HepG2 (cell line): ENCODE measurements around the gene AP3M1. TPM values are rescaled to one million over a fixed set of nuclear protein-coding genes. Genes with fewer than 3 reads are reported as not detected.

Source experiments
- AHR ChIP-seq: IDR thresholded peaks from 2 replicates; pipeline ENCODE4 v1.6.1; 2018; ENCODE audit warnings: missing genetic modification reagents, missing compliant biosample characterization
- AKNA ChIP-seq: sonication (generic); formaldehyde crosslinking; IDR thresholded peaks from 2 replicates; pipeline ENCODE4 v1.4.0; 2020; ENCODE audit warnings: missing genetic modification reagents, borderline replicate concordance
- ARNT2 ChIP-seq: sonication (generic); formaldehyde crosslinking; IDR thresholded peaks from 2 replicates; pipeline ENCODE4 v1.8.0; 2022; ENCODE audit warnings: mild to moderate bottlenecking, low read depth, missing genetic modification reagents, moderate library complexity
- CEBPB ChIP-seq: IDR thresholded peaks from 2 replicates; pipeline ENCODE4 v1.6.1; 2011; ENCODE audit warnings: low read depth, low read length, improper control_type of control experiment, borderline replicate concordance
- ELF3 ChIP-seq: IDR thresholded peaks from 2 replicates; pipeline ENCODE4 v1.6.1; 2016; ENCODE audit warnings: missing genetic modification reagents, missing compliant biosample characterization
- HCFC1 ChIP-seq: fragments of 150-350 bp; IDR thresholded peaks from 2 replicates; pipeline ENCODE4 v1.6.1; 2014; ENCODE audit warnings: low read depth, low read length
- HDAC2 ChIP-seq: sonication (generic); formaldehyde crosslinking; IDR thresholded peaks from 2 replicates; pipeline ENCODE4 v1.4.0; 2020; ENCODE audit warnings: missing genetic modification reagents
- HMGXB4 ChIP-seq, 2 experiments: sonication (generic) in 1 of 2; formaldehyde crosslinking in 1 of 2; IDR thresholded peaks; 2 replicates each; pipeline versions ENCODE4 v1.4.0 to v1.6.1; 2018 to 2020; ENCODE audit warnings: missing genetic modification reagents in 2 of 2, borderline replicate concordance in 1 of 2, low read depth in 1 of 2, mild to moderate bottlenecking in 1 of 2, missing biosample characterization in 1 of 2
- IKZF5 ChIP-seq: IDR thresholded peaks from 2 replicates; pipeline ENCODE4 v1.6.1; 2018; ENCODE audit warnings: missing genetic modification reagents, mild to moderate bottlenecking, missing compliant biosample characterization
- JARID2 ChIP-seq: sonication (generic); formaldehyde crosslinking; IDR thresholded peaks from 2 replicates; pipeline ENCODE4 v1.8.1; 2023; ENCODE audit warnings: missing genetic modification reagents, inconsistent platforms; ENCODE audit not compliant: insufficient replicate concordance
- KAT8 ChIP-seq: IDR thresholded peaks from 2 replicates; pipeline ENCODE4 v1.6.1; 2016; ENCODE audit warnings: missing genetic modification reagents, missing compliant biosample characterization
- LCORL ChIP-seq, 2 experiments: fragments of 450-650 bp in 1 of 2; sonication (generic) in 1 of 2; formaldehyde crosslinking in 1 of 2; IDR thresholded peaks; 2 replicates each; pipeline versions ENCODE4 v1.5.0 to v1.6.1; 2017 to 2020; ENCODE audit warnings: antibody characterized with exemption in 1 of 2, missing genetic modification reagents in 1 of 2
- NCOA1 ChIP-seq: sonication (generic); formaldehyde crosslinking; IDR thresholded peaks from 2 replicates; pipeline ENCODE4 v1.9.0; 2021; ENCODE audit warnings: missing genetic modification reagents
- PHF21A ChIP-seq: sonication (generic); formaldehyde crosslinking; IDR thresholded peaks from 2 replicates; pipeline ENCODE4 v1.5.0; 2020; ENCODE audit warnings: mild to moderate bottlenecking, missing genetic modification reagents
- ZFY ChIP-seq: sonication (generic); formaldehyde crosslinking; IDR thresholded peaks from 2 replicates; pipeline ENCODE4 v1.4.0; 2020; ENCODE audit warnings: missing genetic modification reagents
- ZNF121 ChIP-seq: sonication (generic); formaldehyde crosslinking; IDR thresholded peaks from 2 replicates; pipeline ENCODE4 v1.5.0; 2020; ENCODE audit warnings: mild to moderate bottlenecking, missing genetic modification reagents
- ZNF343 ChIP-seq: sonication (generic); formaldehyde crosslinking; IDR thresholded peaks from 2 replicates; pipeline ENCODE4 v1.4.0; 2020; ENCODE audit warnings: mild to moderate bottlenecking, missing genetic modification reagents
- ZNF616 ChIP-seq: sonication (generic); formaldehyde crosslinking; IDR thresholded peaks from 2 replicates; pipeline ENCODE4 v1.5.0; 2020; ENCODE audit warnings: low read depth, mild to moderate bottlenecking, missing genetic modification reagents
- ZNF691 ChIP-seq: sonication (generic); formaldehyde crosslinking; IDR thresholded peaks from 2 replicates; pipeline ENCODE4 v1.4.0; 2020; ENCODE audit warnings: missing genetic modification reagents, low read depth, mild to moderate bottlenecking, borderline replicate concordance
- ZSCAN9 ChIP-seq: IDR thresholded peaks from 2 replicates; pipeline ENCODE4 v1.6.1; 2016; ENCODE audit warnings: borderline replicate concordance
- polyA plus RNA-seq, 8 experiments: library from polyadenylated mRNA; depleted of rRNA in 3 of 8; stranded (reverse) in 7 of 8; unstranded in 1 of 8; fragments of >200 nt; fragmentation: Illumina TruSeq in 4 of 8; extraction: Trizol in 4 of 8; gene quantifications; 2 replicates each; pipeline versions ENCODE4 v1.2.1 to v1.2.3, GENCODE V29; 2011 to 2016; ENCODE audit warnings: low read depth in 4 of 8, missing spikeins in 1 of 8, mixed read lengths in 1 of 8; ENCODE audit not compliant: insufficient read depth in 1 of 8
- total RNA-seq, 5 experiments: library from RNA; depleted of rRNA; stranded (reverse); fragments of >200 nt; fragmentation: Illumina TruSeq; extraction: Trizol; gene quantifications; 2 replicates each; pipeline ENCODE4 v1.2.3, GENCODE V29; 2016; ENCODE audit warnings: low read depth in 1 of 5

Gene AP3M1
- total and polyA plus RNA-seq, 2 of the 13 experiments (the other 11 are each of a cell fraction or from before 2014, with no cell fraction given) = 29.0 to 31.6 TPM

- TF ChIP-seq AKNA = peak; percentile 73; the same call in 1 of the 2 replicates
- no peak for TF ChIP-seq CEBPB
- 0 out of 4 replicates have a peak, but pooled peaks of 1 of the 2 experiments have one; percentile 2 for TF ChIP-seq HMGXB4 (CRISPR knock-in tag; IDR thresholded peaks at IDR 0.05; ENCODE audit: borderline replicate concordance in 1 of 2, low read depth in 1 of 2)
- no peak for TF ChIP-seq ZNF121 (CRISPR knock-in tag)
- peak; percentile 55; the same call in 1 of the 2 replicates for TF ChIP-seq PHF21A (CRISPR knock-in tag)
- no peak; the same call in 1 of the 2 replicates for TF ChIP-seq ELF3
- TF ChIP-seq ZSCAN9 = 0 out of 2 replicates have a peak, but pooled peaks have one; percentile 14
- TF ChIP-seq HDAC2 = no peak
- TF ChIP-seq KAT8 (CRISPR knock-in tag) = peak; percentile 31; the same call in 1 of the 2 replicates
- no peak for TF ChIP-seq AHR
- TF ChIP-seq ZNF343 = peak; percentile 47; the same call in 1 of the 2 replicates
- 0 out of 2 replicates have a peak, but pooled peaks have one; percentile 6 for TF ChIP-seq NCOA1 (CRISPR knock-in tag)
- 0 out of 2 replicates have a peak, but pooled peaks have one; percentile 28 for TF ChIP-seq IKZF5 (CRISPR knock-in tag)
- peak; percentile 70 for TF ChIP-seq ZFY (CRISPR knock-in tag)
- no peak for TF ChIP-seq ZNF616
- peak; percentile 60; the same call in 1 of the 2 replicates for TF ChIP-seq LCORL (IDR thresholded peaks at IDR 0.05)
- TF ChIP-seq LCORL (CRISPR knock-in tag; IDR thresholded peaks at IDR 0.05) = 0 out of 2 replicates have a peak, but pooled peaks have one; percentile 56
- TF ChIP-seq ARNT2 (CRISPR knock-in tag) = 0 out of 2 replicates have a peak, but pooled peaks have one; percentile 17
- no peak for TF ChIP-seq ZNF691
- TF ChIP-seq HCFC1 = peak; percentile 42; the same call in 1 of the 2 replicates
- TF ChIP-seq JARID2 (CRISPR knock-in tag) = no peak
Observed at GRCh38 chr10:74150204-74150989, at the start of gene AP3M1 (continued).
